Astrocyte (in vitro differentiated cells and primary cell): ENCODE results near the gene SLC1A3. TPM values are rescaled to one million over a fixed set of nuclear protein-coding genes. Genes with fewer than 3 reads are reported as not detected.

Experiments used
- DNase-seq: peaks from one replicate; pipeline ENCODE4 v3.0.0-alpha.2; 2010; ENCODE audit warnings: low read depth
- FAIRE-seq: peaks from 2 replicates; lab custom pipeline; 2011; peaks lifted over from hg19 to GRCh38; lab: Jason Lieb, UNC
- H2AFZ ChIP-seq: 2 replicates; pipeline ENCODE4 v1.6.0; 2012; ENCODE audit warnings: low read depth, low read length, inconsistent platforms
- H3K27ac ChIP-seq: 2 replicates; pipeline ENCODE4 v1.5.1; 2011; ENCODE audit warnings: low read depth, low read length, inconsistent platforms
- H3K27me3 ChIP-seq: 2 replicates; pipeline ENCODE4 v1.6.0; 2011; ENCODE audit warnings: low read length, inconsistent platforms; ENCODE audit not compliant: insufficient read depth
- H3K36me3 ChIP-seq: 2 replicates; pipeline ENCODE4 v1.5.1; 2011; ENCODE audit warnings: low read length, inconsistent platforms; ENCODE audit not compliant: insufficient read depth
- H3K4me1 ChIP-seq: 2 replicates; pipeline ENCODE4 v1.5.1; 2011; ENCODE audit warnings: low read length, inconsistent platforms; ENCODE audit not compliant: insufficient read depth
- H3K4me2 ChIP-seq: 2 replicates; pipeline ENCODE4 v1.6.0; 2012; ENCODE audit warnings: low read length, inconsistent platforms
- H3K4me3 ChIP-seq: 2 replicates; pipeline ENCODE4 v1.5.1; 2011; ENCODE audit warnings: low read depth, mild to moderate bottlenecking, low read length, inconsistent platforms; ENCODE audit not compliant: insufficient read depth
- H3K79me2 ChIP-seq: 2 replicates; pipeline ENCODE4 v1.6.0; 2012; ENCODE audit warnings: mild to moderate bottlenecking, low read length, inconsistent platforms; ENCODE audit not compliant: insufficient read depth
- H3K9ac ChIP-seq: 2 replicates; pipeline ENCODE4 v1.6.0; 2012; ENCODE audit warnings: mild to moderate bottlenecking, low read length, inconsistent platforms
- H3K9me3 ChIP-seq: 2 replicates; pipeline ENCODE4 v1.5.1; 2012; ENCODE audit warnings: low read depth, mild to moderate bottlenecking, low read length, inconsistent platforms; ENCODE audit not compliant: insufficient read depth
- H4K20me1 ChIP-seq: 2 replicates; pipeline ENCODE4 v1.6.0; 2012; ENCODE audit warnings: low read length, inconsistent platforms; ENCODE audit not compliant: insufficient read depth
- H3K27ac Mint-ChIP-seq: one replicate; pipeline ENCODE4 v1.8.0; 2021; ENCODE audit warnings: mild to moderate bottlenecking, mixed read lengths; ENCODE audit not compliant: unreplicated experiment
- H3K27me3 Mint-ChIP-seq: one replicate; pipeline ENCODE4 v1.8.0; 2021; ENCODE audit warnings: low read depth, mixed read lengths; ENCODE audit not compliant: unreplicated experiment
- H3K36me3 Mint-ChIP-seq: one replicate; pipeline ENCODE4 v1.8.0; 2021; ENCODE audit warnings: low read depth, mixed read lengths; ENCODE audit not compliant: unreplicated experiment
- H3K4me1 Mint-ChIP-seq: one replicate; pipeline ENCODE4 v1.8.0; 2021; ENCODE audit warnings: low read depth, mixed read lengths; ENCODE audit not compliant: unreplicated experiment
- H3K4me3 Mint-ChIP-seq: one replicate; pipeline ENCODE4 v1.8.0; 2021; ENCODE audit warnings: mild to moderate bottlenecking, moderate library complexity, mixed read lengths; ENCODE audit not compliant: unreplicated experiment
- H3K9me3 Mint-ChIP-seq: one replicate; pipeline ENCODE4 v1.8.0; 2021; ENCODE audit warnings: mild to moderate bottlenecking, mixed read lengths; ENCODE audit not compliant: unreplicated experiment
- EZH2 ChIP-seq: IDR thresholded peaks from 2 replicates; pipeline ENCODE4 v1.6.1; 2012; ENCODE audit warnings: mild to moderate bottlenecking, low read length, inconsistent platforms; ENCODE audit not compliant: insufficient read depth
- total RNA-seq: library from RNA; stranded (reverse); gene quantifications from 2 replicates; pipeline ENCODE4 v1.2.1, GENCODE V29; 2021
- TF ChIP-seq, protein P1 (sequence below): IDR thresholded peaks from 2 replicates; pipeline ENCODE4 v1.5.1; 2011; ENCODE audit warnings: low read depth, mild to moderate bottlenecking, inconsistent platforms, low read length, moderate library complexity; ENCODE audit not compliant: insufficient read depth

The SLC1A3 gene
- total RNA-seq, 1 donor from 2014 or later: 23.8 TPM

DNA sequence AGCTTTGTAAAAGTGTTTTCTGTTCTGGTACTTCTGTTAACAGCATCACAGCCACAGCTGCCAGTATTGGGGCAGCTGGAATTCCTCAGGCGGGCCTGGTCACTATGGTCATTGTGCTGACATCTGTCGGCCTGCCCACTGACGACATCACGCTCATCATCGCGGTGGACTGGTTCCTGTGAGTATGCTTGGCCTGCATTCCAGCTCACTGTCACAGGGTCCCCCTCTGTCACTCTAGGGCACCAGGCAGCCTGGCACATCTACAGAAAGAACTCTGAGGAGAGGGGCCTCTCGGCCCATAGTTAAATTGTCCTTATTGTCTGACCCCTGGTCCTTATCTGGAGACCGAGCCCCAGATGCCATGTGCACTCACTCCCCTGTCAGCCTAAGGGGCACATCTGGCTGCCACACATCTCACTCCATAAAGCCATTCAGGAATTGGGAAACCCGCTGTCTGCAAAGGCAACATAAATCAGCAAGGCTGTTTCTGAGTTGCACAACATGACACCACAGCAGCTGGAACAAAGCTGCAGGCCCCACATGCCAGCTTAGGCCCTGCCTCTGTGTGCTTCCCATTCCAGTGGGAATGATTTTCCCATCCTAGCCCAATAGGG, 77.5 kb downstream of the SLC1A3 start:
- Histone ChIP-seq H3K9me3 (no peaks in the 10 kb centered on the region), H3K9ac (no peak overlapping the region), H3K4me2 (no peak overlapping the region), H2AFZ (no peak overlapping the region), H3K4me1 (no peaks in the 10 kb centered on the region), H3K27ac (no peak overlapping the region), H3K36me3 (no peaks in the 10 kb centered on the region), H3K4me3 (no peak overlapping the region), H3K79me2 (no peaks in the 10 kb centered on the region), H3K27me3 (no peaks in the 10 kb centered on the region), H4K20me1 (no peaks in the 10 kb centered on the region)
- Mint-ChIP-seq H3K9me3 (no peaks in the 10 kb centered on the region), H3K27ac (no peak overlapping the region), H3K27me3 (no peaks in the 10 kb centered on the region), H3K36me3 (peaks cover 32% of the 10 kb centered on the region), H3K4me3 (no peak overlapping the region), H3K4me1 (no peaks in the 10 kb centered on the region)
- FAIRE-seq (no peak), DNase-seq (no peak)
- TF ChIP-seq EZH2: no peak
- TF ChIP-seq, protein P1, sequence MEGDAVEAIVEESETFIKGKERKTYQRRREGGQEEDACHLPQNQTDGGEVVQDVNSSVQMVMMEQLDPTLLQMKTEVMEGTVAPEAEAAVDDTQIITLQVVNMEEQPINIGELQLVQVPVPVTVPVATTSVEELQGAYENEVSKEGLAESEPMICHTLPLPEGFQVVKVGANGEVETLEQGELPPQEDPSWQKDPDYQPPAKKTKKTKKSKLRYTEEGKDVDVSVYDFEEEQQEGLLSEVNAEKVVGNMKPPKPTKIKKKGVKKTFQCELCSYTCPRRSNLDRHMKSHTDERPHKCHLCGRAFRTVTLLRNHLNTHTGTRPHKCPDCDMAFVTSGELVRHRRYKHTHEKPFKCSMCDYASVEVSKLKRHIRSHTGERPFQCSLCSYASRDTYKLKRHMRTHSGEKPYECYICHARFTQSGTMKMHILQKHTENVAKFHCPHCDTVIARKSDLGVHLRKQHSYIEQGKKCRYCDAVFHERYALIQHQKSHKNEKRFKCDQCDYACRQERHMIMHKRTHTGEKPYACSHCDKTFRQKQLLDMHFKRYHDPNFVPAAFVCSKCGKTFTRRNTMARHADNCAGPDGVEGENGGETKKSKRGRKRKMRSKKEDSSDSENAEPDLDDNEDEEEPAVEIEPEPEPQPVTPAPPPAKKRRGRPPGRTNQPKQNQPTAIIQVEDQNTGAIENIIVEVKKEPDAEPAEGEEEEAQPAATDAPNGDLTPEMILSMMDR: no peak

DNA sequence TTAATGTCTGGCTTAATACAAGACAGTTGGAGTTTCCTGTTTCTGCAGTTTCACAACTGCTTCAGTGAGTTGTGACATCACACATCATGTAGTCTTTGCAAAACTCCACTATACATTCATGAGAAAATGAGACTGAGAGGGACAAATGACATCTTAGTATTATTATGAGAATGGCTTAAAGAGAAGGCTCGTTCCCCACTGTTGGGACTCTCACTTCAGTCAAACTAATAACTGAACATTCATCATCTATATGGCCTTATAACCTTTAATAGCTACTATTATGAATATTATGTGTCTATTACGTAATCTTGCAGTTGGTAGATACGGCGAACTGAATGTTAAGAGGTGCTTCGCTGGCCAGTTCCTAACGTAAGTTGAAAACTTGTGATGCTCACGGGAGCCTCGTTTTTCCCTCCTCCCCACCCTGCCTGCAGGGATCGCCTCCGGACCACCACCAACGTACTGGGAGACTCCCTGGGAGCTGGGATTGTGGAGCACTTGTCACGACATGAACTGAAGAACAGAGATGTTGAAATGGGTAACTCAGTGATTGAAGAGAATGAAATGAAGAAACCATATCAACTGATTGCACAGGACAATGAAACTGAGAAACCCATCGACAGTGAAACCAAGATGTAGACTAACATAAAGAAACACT, 79.4 kb downstream of the SLC1A3 start:
- Histone ChIP-seq H3K36me3 (no peaks in the 10 kb centered on the region), H3K27ac (no peak overlapping the region), H3K4me3 (no peak overlapping the region), H4K20me1 (no peaks in the 10 kb centered on the region), H3K9me3 (no peaks in the 10 kb centered on the region), H3K27me3 (no peaks in the 10 kb centered on the region), H3K9ac (no peak overlapping the region), H3K79me2 (no peaks in the 10 kb centered on the region), H2AFZ (no peak overlapping the region), H3K4me2 (no peak overlapping the region), H3K4me1 (peaks cover 5% of the 10 kb centered on the region)
- FAIRE-seq: no peak
- peaks cover 7% of the 10 kb centered on the region for H3K4me1 Mint-ChIP-seq
- no peaks in the 10 kb centered on the region for H3K27me3 Mint-ChIP-seq
- no peak for DNase-seq
- TF ChIP-seq EZH2: no peak
- TF ChIP-seq, protein P1: no peak
- H3K9me3 Mint-ChIP-seq: no peaks in the 10 kb centered on the region
- no peak overlapping the region for H3K4me3 Mint-ChIP-seq
- H3K27ac Mint-ChIP-seq: no peak overlapping the region
- peaks cover 19% of the 10 kb centered on the region for H3K36me3 Mint-ChIP-seq

DNA sequence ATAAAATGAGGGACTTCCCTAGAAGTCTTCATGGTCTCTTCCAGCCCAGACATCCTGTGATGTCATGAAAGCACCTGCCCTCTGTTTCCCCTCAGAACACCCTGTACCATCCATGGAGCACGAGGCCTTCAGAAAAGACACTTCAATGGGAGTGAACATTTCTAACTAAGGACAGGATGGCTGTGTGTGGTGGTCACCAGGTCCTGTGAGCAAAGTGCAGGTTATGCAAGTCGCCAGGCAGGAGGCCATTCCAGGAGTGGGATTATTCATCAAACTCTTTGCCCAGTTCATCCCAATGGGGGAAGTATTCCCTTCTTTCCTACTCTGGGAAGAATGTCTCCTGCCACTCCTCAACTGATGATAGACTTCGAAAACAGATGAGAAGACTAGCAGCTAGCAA, 80.5 kb downstream of the SLC1A3 start:
- no peaks in the 10 kb centered on the region for H3K27me3 ChIP-seq
- H3K79me2 ChIP-seq: no peaks in the 10 kb centered on the region
- H3K9me3 ChIP-seq: no peaks in the 10 kb centered on the region
- no peak overlapping the region for H3K4me2 ChIP-seq
- FAIRE-seq (no peak), DNase-seq (no peak)
- no peaks in the 10 kb centered on the region for H3K27me3 Mint-ChIP-seq
- H4K20me1 ChIP-seq: no peaks in the 10 kb centered on the region
- H3K4me3 ChIP-seq: no peak overlapping the region
- H3K36me3 Mint-ChIP-seq: peaks cover 19% of the 10 kb centered on the region
- H3K27ac ChIP-seq: no peak overlapping the region
- H3K27ac Mint-ChIP-seq: no peak overlapping the region
- H3K4me1 Mint-ChIP-seq: peaks cover 14% of the 10 kb centered on the region
- H3K9me3 Mint-ChIP-seq: no peaks in the 10 kb centered on the region
- no peak overlapping the region for H3K4me3 Mint-ChIP-seq
- no peaks in the 10 kb centered on the region for H3K36me3 ChIP-seq
- peaks cover 6% of the 10 kb centered on the region for H3K4me1 ChIP-seq
- TF ChIP-seq, protein P1: no peak
- TF ChIP-seq EZH2: no peak
- no peak overlapping the region for H2AFZ ChIP-seq
- H3K9ac ChIP-seq: no peak overlapping the region
